GM12864 (cell line): ENCODE measurements around the gene ANO1.

ENCODE experiments used
- DNase-seq: peaks from one replicate; pipeline ENCODE4 v3.0.0-alpha.2; 2011; ENCODE audit warnings: low read depth
- H3K4me3 ChIP-seq: 2 replicates; pipeline ENCODE4 v1.5.1; 2011; ENCODE audit warnings: mild to moderate bottlenecking, low read depth, low read length, control low read depth
- TF ChIP-seq, protein P1 (sequence below): IDR thresholded peaks from 2 replicates; pipeline ENCODE4 v1.5.1; 2011; ENCODE audit warnings: low read depth, mild to moderate bottlenecking, moderate library complexity, low read length, control low read depth, inconsistent platforms; ENCODE audit errors: missing control alignments

ANO1 gene

DNA sequence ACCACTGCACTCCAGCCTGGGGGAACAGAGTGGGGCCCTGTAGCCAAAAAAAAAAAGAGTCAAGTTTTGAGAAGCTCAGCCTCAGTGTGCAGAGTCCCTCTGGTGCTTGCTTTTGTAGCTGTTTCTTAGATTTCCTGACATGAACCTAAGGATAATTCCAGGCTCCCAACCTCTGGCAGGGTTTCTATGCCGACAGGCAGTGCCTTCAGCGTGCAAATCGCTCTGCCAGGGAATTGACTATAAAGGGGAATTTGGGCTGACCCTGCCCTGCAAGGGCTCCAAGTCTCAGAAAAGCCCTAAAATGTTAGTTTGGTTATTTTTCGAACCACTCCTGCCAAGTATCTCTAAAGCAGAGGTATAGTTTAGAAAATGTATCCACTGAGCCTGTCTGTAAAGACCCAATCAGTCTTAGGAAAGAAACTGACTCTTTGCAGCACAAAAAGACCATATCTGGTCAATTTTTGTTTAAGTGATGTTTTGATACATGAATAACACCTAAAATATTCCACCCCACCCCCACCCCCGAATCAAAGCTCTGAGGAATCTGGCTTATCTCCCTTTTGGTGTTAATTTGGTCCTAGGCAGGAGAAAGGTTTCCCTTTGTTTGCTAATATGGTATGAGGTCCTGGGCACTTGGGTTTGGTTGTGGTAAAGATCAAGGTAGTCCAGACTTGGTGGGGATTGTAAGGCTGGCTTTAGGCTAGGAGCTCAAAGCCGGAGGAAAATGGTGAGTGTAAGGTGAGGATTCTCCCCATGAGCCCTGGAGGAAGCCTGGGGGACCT, 49.7 kb downstream of the ANO1 start:
- TF ChIP-seq, protein P1, sequence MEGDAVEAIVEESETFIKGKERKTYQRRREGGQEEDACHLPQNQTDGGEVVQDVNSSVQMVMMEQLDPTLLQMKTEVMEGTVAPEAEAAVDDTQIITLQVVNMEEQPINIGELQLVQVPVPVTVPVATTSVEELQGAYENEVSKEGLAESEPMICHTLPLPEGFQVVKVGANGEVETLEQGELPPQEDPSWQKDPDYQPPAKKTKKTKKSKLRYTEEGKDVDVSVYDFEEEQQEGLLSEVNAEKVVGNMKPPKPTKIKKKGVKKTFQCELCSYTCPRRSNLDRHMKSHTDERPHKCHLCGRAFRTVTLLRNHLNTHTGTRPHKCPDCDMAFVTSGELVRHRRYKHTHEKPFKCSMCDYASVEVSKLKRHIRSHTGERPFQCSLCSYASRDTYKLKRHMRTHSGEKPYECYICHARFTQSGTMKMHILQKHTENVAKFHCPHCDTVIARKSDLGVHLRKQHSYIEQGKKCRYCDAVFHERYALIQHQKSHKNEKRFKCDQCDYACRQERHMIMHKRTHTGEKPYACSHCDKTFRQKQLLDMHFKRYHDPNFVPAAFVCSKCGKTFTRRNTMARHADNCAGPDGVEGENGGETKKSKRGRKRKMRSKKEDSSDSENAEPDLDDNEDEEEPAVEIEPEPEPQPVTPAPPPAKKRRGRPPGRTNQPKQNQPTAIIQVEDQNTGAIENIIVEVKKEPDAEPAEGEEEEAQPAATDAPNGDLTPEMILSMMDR = no peak
- no peak overlapping the region for H3K4me3 ChIP-seq
- DNase-seq = no peak

DNA sequence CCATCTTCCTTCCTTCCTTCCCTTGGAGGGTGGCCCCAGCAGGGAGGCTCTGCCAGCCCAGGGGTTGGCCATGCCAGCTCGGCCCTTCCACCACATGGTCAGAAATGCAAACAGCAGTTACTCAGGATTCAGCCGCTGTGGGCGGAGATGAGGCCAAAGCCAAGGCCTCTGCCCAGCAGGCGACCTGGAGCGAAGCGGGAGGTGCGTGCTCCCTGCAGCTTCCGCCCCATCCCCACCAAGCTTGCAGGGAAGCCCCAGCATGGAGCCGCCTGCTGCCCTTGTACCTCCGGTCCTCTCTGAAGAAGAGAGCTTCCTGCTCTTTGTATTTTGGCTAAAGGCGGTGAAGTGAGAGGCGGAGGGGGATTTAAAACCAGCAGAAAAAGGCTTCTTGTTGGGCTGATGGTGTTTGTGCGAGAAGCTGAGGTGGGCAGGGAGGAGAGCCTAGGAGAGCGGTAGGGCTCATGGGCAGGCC, 50.4 kb downstream of the ANO1 start:
- H3K4me3 ChIP-seq = no peak overlapping the region
- no peak for DNase-seq
- TF ChIP-seq, protein P1 = no peak

DNA sequence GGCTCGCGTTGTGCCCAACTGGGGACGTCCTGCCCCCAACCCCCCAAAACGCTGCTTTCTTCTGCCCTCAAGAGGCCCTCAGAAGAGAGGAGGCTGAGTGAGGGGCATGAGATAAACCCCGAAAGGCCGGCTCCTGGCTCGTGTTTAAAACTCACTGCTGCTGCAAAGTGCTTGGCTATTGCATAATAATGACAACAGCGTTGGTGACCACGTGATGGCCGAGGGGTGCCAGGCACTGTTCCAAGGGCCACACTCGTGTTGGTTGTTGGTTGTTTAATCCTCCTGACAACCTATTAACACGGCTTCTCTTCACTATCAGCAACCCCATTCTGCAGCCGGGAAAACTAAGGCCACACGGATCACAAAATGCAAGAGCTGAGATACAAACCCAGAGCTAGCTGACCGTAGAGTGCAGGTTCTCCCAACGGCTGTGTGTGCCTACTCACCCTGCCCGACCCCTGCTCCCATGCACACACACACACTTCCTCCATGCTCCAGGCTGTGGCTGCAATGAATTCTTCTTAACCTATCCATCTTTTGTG, 51.0 kb downstream of the ANO1 start:
- DNase-seq = no peak
- no peak overlapping the region for H3K4me3 ChIP-seq
- TF ChIP-seq, protein P1 = no peak

DNA sequence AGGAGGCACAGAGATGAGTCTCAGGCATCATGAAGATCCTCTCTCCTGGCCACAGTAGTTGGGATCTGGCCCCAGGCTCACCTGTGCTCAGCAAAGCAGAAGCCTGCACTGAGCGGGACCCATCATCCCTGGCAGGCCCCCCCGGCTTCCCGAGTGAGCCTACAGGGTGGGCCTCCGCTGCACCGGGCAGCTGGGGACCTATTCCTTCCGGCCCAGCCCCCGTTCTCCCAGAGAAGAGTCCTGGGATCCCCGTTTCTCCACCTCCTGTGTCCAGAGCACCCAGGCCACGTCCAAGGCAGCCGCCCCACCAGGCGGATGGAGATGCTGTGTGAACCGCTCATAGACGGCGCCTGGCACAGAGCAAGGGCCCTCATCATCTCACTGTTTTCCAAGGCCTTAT, 52.5 kb downstream of the ANO1 start:
- no peak overlapping the region for H3K4me3 ChIP-seq
- TF ChIP-seq, protein P1 = no peak
- no peak for DNase-seq

DNA sequence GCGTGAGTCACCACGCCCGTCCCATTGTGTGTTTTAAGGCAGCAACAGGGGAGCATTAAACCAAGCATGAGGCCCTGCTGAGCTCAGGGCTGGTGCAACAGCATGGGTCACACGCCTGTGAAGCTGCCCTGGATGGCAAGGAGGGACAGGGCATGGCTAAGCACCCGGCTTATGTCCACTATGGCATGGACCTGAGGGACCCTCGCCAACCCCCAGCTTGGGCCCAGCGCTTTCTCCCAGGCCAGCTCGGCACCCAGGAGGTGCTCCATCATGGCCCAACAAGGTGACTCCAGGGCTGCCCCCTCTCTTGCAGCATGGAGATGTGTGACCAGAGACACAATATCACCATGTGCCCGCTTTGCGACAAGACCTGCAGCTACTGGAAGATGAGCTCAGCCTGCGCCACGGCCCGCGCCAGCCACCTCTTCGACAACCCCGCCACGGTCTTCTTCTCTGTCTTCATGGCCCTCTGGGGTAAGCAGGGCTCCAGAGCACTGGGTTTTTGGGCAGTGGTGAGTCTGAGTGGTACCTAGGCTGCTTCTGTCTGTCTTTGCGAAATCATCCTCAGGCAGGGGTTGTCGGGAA, 53.6 kb downstream of the ANO1 start:
- TF ChIP-seq, protein P1 = no peak
- DNase-seq = no peak
- H3K4me3 ChIP-seq = no peak overlapping the region

DNA sequence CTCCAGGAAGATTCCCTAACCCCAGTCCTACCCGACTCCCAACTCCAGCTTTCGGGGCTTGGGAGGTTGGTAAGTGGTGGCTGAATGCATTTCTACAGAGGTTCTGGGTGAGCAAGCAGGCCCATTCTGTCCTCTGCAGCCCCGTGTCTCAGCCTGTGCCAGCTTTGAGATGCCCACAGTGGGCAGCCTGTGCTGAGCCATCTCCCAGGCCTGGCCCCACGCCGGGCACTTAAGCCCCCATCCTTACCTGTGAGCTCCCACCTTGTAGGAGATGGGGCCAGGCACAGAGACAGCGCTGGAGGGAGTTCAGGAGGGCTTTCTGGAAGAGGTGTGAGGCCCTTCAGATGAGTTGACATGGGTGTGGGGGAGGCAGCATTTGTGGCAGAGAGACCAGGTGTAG, 54.5 kb downstream of the ANO1 start:
- no peak for DNase-seq
- TF ChIP-seq, protein P1 = no peak

More for the DNA sequence above, 54.5 kb downstream of the ANO1 start:
- H3K4me3 ChIP-seq = no peak overlapping the region
